Brain microvascular endothelial cell (primary cell): Measurements from ENCODE around the gene RUVBL2.

Experiments used
- DNase-seq: peaks from one replicate; pipeline ENCODE4 v3.0.0-alpha.2; 2020
- H3K27ac ChIP-seq: fragments of 250-450 bp; sonication (Bioruptor Pico); 2 replicates; pipeline ENCODE4 v1.5.1; 2020; ENCODE audit warnings: mild to moderate bottlenecking, moderate library complexity
- H3K27me3 ChIP-seq: fragments of 250-450 bp; sonication (Bioruptor Pico); replicated peaks from 2 replicates; pipeline ENCODE4 v1.5.1; 2020; ENCODE audit warnings: mild to moderate bottlenecking
- H3K36me3 ChIP-seq: fragments of 250-450 bp; sonication (Bioruptor Pico); replicated peaks from 2 replicates; pipeline ENCODE4 v1.5.1; 2020; ENCODE audit warnings: mild to moderate bottlenecking
- H3K4me3 ChIP-seq: 2 replicates; pipeline ENCODE4 v1.5.1; 2011; ENCODE audit warnings: low read depth, mild to moderate bottlenecking, control low read depth, low read length, moderate library complexity
- CTCF ChIP-seq: IDR thresholded peaks from 2 replicates; pipeline ENCODE4 v1.5.1; 2011; ENCODE audit warnings: low read depth, mild to moderate bottlenecking, moderate library complexity, low read length, control low read depth, inconsistent platforms; ENCODE audit errors: missing control alignments
- in situ Hi-C: cut with HindIII; loops from 2 replicates; pipeline ENCODE4 v1.10.0; 2017; ENCODE audit warnings: low sequenced_read_pairs, low pct_ligation_motif_present

RUVBL2 gene

GRCh38 chr19:48982280-48982679 lies 11.4 kb upstream of the RUVBL2 start:
- no peak overlapping the region for H3K27ac ChIP-seq
- no peak for DNase-seq
- H3K4me3 ChIP-seq = no peak overlapping the region
- H3K36me3 ChIP-seq = peaks cover 51% of the 10 kb centered on the region
- TF ChIP-seq CTCF = no peak
- in situ Hi-C loops = no loop called here
- no peaks in the 10 kb centered on the region for H3K27me3 ChIP-seq

- no peak overlapping the region for H3K4me3 ChIP-seq
- in situ Hi-C loops = no loop called here
- no peak overlapping the region for H3K27ac ChIP-seq
- no peak for TF ChIP-seq CTCF
- no peaks in the 10 kb centered on the region for H3K27me3 ChIP-seq
- no peak for DNase-seq
- peaks cover 66% of the 10 kb centered on the region for H3K36me3 ChIP-seq
Observed at GRCh38 chr19:48985711-48986110, 8.0 kb upstream of the RUVBL2 start.

- Histone ChIP-seq H3K36me3 (peaks cover 64% of the 10 kb centered on the region), H3K4me3 (no peak overlapping the region), H3K27ac (no peak overlapping the region), H3K27me3 (no peaks in the 10 kb centered on the region)
- no peak for TF ChIP-seq CTCF
- in situ Hi-C loops = no loop called here
- no peak for DNase-seq
Observed at GRCh38 chr19:48986211-48986610, 7.5 kb upstream of the RUVBL2 start.

- DNase-seq = no peak
- TF ChIP-seq CTCF = no peak
- Histone ChIP-seq H3K4me3 (no peak overlapping the region), H3K27me3 (no peaks in the 10 kb centered on the region), H3K36me3 (peaks cover 60% of the 10 kb centered on the region), H3K27ac (no peak overlapping the region)
- in situ Hi-C loops = no loop called here
Observed at GRCh38 chr19:48987323-48987722, 6.4 kb upstream of the RUVBL2 start.

- Histone ChIP-seq H3K36me3 (peaks cover 51% of the 10 kb centered on the region), H3K27me3 (no peaks in the 10 kb centered on the region), H3K27ac (no peak overlapping the region), H3K4me3 (no peak overlapping the region)
- in situ Hi-C loops = no loop called here
- no peak for TF ChIP-seq CTCF
- DNase-seq = no peak
Observed at GRCh38 chr19:48988286-48988685, 5.4 kb upstream of the RUVBL2 start.

- H3K36me3 ChIP-seq = peaks cover 49% of the 10 kb centered on the region
- no peak for TF ChIP-seq CTCF
- in situ Hi-C loops = no loop called here
Observed at GRCh38 chr19:48988860-48989259, 4.8 kb upstream of the RUVBL2 start.

More at GRCh38 chr19:48988860-48989259, 4.8 kb upstream of the RUVBL2 start:
- no peak overlapping the region for H3K4me3 ChIP-seq
- H3K27ac ChIP-seq = no peak overlapping the region
- no peaks in the 10 kb centered on the region for H3K27me3 ChIP-seq
- DNase-seq = no peak
